Loucy (cell line): ENCODE data around the gene A2M.

Experiments used
- H2AFZ ChIP-seq: fragments of 200-600 bp; sonication (generic); 2 replicates; pipeline ENCODE4 v1.6.0; 2016; ENCODE audit warnings: antibody characterized with exemption, mild to moderate bottlenecking, low read length, moderate library complexity
- H3F3A ChIP-seq: fragments of 200-600 bp; 2 replicates; pipeline ENCODE4 v1.6.0; 2016; ENCODE audit warnings: antibody characterized with exemption, low read depth, mild to moderate bottlenecking
- H3K27me3 ChIP-seq: fragments of 200-600 bp; sonication (generic); 2 replicates; pipeline ENCODE4 v1.6.1; 2014; ENCODE audit warnings: low read length, mild to moderate bottlenecking; ENCODE audit not compliant: insufficient read depth, poor library complexity, severe bottlenecking
- H3K36me3 ChIP-seq: fragments of 200-600 bp; sonication (generic); 2 replicates; pipeline ENCODE4 v1.6.1; 2016; ENCODE audit warnings: low read length; ENCODE audit not compliant: insufficient read depth
- H3K4me1 ChIP-seq: fragments of 200-600 bp; sonication (generic); 2 replicates; pipeline ENCODE4 v1.5.1; 2014; ENCODE audit warnings: low read length, mild to moderate bottlenecking; ENCODE audit not compliant: insufficient read depth, poor library complexity, severe bottlenecking
- H3K4me2 ChIP-seq: fragments of 200-600 bp; sonication (generic); 2 replicates; pipeline ENCODE4 v1.6.0; 2014; ENCODE audit warnings: antibody characterized with exemption, low read length, low read depth, mild to moderate bottlenecking; ENCODE audit not compliant: poor library complexity, severe bottlenecking
- H3K4me3 ChIP-seq: fragments of 200-600 bp; sonication (generic); 2 replicates; pipeline ENCODE4 v1.5.1; 2014; ENCODE audit warnings: low read length, mild to moderate bottlenecking, mixed read lengths; ENCODE audit not compliant: poor library complexity, severe bottlenecking
- H3K79me2 ChIP-seq: fragments of 200-600 bp; sonication (generic); 2 replicates; pipeline ENCODE4 v1.6.1; 2014; ENCODE audit warnings: low read length; ENCODE audit not compliant: insufficient read depth
- H3K9ac ChIP-seq: fragments of 200-600 bp; sonication (generic); 2 replicates; pipeline ENCODE4 v1.6.0; 2014; ENCODE audit warnings: mild to moderate bottlenecking, low read depth, low read length, moderate library complexity; ENCODE audit not compliant: poor library complexity, severe bottlenecking
- H3K9me2 ChIP-seq: fragments of 200-600 bp; sonication (generic); replicated peaks from 2 replicates; pipeline ENCODE4 v1.6.1; 2016; ENCODE audit warnings: low read depth, low read length, mixed read lengths
- H3K9me3 ChIP-seq: fragments of 200-600 bp; sonication (generic); 2 replicates; pipeline ENCODE4 v1.6.1; 2014; ENCODE audit warnings: mild to moderate bottlenecking, antibody characterized with exemption, low read length, low read depth; ENCODE audit not compliant: insufficient read depth
- H4K20me1 ChIP-seq: fragments of 200-600 bp; sonication (generic); 2 replicates; pipeline ENCODE4 v1.6.0; 2014; ENCODE audit warnings: antibody characterized with exemption, low read length, mild to moderate bottlenecking; ENCODE audit not compliant: insufficient read depth, poor library complexity, severe bottlenecking
- EZH2phosphoT487 ChIP-seq: fragments of 200-600 bp; IDR thresholded peaks from 2 replicates; pipeline ENCODE4 v1.6.1; 2018; ENCODE audit warnings: antibody characterized with exemption, mild to moderate bottlenecking, moderate library complexity, borderline replicate concordance
- TF ChIP-seq, protein P1 (sequence below): fragments of 200-600 bp; sonication (generic); conservative IDR thresholded peaks from 2 replicates; pipeline ENCODE4 v1.5.1; 2014; ENCODE audit warnings: mild to moderate bottlenecking, antibody characterized with exemption, low read length

The A2M gene

DNA sequence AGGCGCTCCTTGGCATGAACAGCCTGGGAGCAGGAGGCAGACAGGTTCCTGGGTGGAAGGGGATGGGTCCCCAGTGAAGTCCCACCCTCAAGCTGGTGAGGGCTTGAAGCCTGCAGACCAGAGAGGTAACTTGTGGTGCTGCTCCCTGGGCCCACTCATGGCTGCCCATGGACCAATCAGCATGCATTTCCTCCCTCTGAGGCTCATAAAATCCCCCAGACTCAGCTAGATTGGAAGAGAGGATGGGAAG is 50.2 kb downstream of the A2M start:
- Histone ChIP-seq H3K27me3 (no peaks in the 10 kb centered on the region), H3K4me3 (no peak overlapping the region), H3K9me2 (no peaks in the 10 kb centered on the region), H3K9ac (no peak overlapping the region), H3K4me1 (no peaks in the 10 kb centered on the region), H3K36me3 (no peaks in the 10 kb centered on the region), H3F3A (no peaks in the 10 kb centered on the region), H3K9me3 (no peaks in the 10 kb centered on the region), H4K20me1 (no peaks in the 10 kb centered on the region), H2AFZ (no peak overlapping the region), H3K4me2 (no peak overlapping the region), H3K79me2 (no peaks in the 10 kb centered on the region)
- TF ChIP-seq, protein P1, sequence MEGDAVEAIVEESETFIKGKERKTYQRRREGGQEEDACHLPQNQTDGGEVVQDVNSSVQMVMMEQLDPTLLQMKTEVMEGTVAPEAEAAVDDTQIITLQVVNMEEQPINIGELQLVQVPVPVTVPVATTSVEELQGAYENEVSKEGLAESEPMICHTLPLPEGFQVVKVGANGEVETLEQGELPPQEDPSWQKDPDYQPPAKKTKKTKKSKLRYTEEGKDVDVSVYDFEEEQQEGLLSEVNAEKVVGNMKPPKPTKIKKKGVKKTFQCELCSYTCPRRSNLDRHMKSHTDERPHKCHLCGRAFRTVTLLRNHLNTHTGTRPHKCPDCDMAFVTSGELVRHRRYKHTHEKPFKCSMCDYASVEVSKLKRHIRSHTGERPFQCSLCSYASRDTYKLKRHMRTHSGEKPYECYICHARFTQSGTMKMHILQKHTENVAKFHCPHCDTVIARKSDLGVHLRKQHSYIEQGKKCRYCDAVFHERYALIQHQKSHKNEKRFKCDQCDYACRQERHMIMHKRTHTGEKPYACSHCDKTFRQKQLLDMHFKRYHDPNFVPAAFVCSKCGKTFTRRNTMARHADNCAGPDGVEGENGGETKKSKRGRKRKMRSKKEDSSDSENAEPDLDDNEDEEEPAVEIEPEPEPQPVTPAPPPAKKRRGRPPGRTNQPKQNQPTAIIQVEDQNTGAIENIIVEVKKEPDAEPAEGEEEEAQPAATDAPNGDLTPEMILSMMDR = no peak
- no peak for TF ChIP-seq EZH2phosphoT487

DNA sequence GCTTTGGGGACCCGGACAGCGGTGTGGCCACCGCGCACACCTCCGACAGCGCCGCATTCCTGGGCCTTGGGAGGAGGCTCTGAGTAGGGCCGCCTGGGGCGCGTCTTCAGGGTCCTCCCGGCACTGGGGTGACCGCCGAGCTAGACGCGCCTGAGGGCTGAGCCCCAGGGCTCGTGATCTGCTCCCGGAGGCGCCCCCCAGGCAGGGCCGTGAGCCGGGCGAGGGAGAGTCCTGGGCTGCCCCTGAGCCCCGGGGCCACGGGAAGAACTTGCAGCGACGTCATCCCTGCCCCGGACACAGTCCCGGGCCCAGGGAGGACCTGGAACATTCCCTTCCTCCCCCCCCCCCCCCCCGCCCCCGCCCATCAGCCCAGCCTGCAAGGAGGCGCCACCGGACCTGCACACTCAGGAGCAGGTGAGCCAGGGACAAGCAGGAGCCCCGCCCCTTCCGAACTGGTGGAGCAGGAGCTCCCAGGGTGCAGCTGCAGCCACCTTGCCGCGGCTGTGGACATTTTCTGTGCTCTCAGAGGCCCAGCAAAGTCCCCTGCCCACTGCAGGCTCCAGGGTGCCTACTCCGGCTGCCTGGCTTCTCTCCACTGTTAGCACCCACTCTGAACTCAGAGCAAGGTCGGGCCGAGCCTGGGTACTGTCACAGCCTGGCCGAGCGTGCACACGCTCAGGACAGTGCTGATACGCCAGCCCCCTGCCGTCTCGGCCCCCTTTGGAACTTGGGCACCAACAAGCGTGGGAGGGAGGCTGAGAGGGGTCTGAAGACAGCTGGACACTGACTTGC is 50.7 kb downstream of the A2M start:
- Histone ChIP-seq H3K79me2 (no peaks in the 10 kb centered on the region), H2AFZ (no peak overlapping the region), H3K27me3 (no peaks in the 10 kb centered on the region), H3K9ac (no peak overlapping the region), H3K9me3 (no peaks in the 10 kb centered on the region), H3K36me3 (no peaks in the 10 kb centered on the region), H3K4me2 (no peak overlapping the region), H4K20me1 (no peaks in the 10 kb centered on the region), H3F3A (no peaks in the 10 kb centered on the region), H3K4me1 (no peaks in the 10 kb centered on the region), H3K4me3 (no peak overlapping the region), H3K9me2 (no peaks in the 10 kb centered on the region)
- TF ChIP-seq EZH2phosphoT487 = no peak
- TF ChIP-seq, protein P1 = no peak

DNA sequence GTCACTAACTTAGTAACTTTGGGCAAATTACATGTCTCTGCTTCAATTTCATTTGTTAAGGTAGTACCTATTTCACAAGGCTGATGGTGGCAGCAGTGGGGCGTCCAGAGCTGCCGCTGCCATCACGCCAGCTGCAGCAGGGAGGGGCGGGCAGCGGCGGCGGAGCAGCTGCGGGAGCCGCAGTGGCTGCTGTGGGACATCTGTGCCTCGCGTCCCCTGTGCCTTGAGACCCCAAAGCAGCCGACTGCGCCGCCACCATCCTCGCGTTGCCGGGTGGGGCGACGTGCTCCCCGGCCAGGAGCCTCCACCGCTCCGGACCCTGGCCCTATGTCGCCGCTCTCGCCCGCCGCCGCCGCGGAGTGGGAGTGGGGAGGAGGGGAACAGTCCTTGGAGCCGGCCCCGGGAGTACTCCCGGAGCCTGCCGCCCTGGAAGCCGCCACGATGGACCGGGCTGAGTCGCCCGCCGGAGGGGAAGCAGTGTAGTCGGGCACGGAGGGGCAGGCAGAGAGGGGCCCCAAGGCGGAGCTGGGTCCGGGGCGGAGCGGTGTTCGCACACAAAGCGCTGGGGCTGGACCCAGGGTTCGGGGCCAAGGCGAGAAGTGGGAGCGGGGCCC is 51.4 kb downstream of the A2M start:
- H3K9ac ChIP-seq = no peak overlapping the region
- no peaks in the 10 kb centered on the region for H3F3A ChIP-seq
- H3K9me2 ChIP-seq = no peaks in the 10 kb centered on the region
- H3K4me1 ChIP-seq = no peaks in the 10 kb centered on the region
- H3K9me3 ChIP-seq = no peaks in the 10 kb centered on the region
- H3K27me3 ChIP-seq = no peaks in the 10 kb centered on the region
- H2AFZ ChIP-seq = no peak overlapping the region
- no peak overlapping the region for H3K4me2 ChIP-seq
- no peaks in the 10 kb centered on the region for H4K20me1 ChIP-seq
- no peaks in the 10 kb centered on the region for H3K79me2 ChIP-seq
- TF ChIP-seq EZH2phosphoT487 = no peak
- no peak overlapping the region for H3K4me3 ChIP-seq
- H3K36me3 ChIP-seq = no peaks in the 10 kb centered on the region

DNA sequence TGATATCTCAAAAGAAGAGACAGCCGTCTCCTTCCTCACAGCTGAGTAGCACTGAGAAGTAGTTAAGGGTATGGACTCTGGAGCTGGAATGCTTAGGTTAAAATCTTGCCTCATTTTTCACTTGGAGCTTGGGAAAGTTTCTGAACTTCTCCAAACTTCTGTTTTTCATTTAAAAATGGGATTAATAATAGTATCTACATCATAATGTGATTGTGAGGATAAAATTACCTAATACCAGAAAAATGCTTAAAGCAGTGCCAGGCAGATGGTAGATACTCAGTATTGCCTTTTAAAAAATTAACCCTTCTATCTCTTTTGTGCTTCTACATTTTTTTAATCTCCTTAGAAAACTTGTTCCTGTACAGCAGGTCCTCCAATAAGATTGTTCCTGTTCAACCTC is 63.1 kb downstream of the A2M start:
- H3K4me1 ChIP-seq = no peaks in the 10 kb centered on the region
- H3K9ac ChIP-seq = no peak overlapping the region
- no peaks in the 10 kb centered on the region for H3K36me3 ChIP-seq
- H3K4me2 ChIP-seq = no peak overlapping the region
- H3F3A ChIP-seq = no peaks in the 10 kb centered on the region
- H2AFZ ChIP-seq = no peak overlapping the region
- no peaks in the 10 kb centered on the region for H3K9me3 ChIP-seq
- no peaks in the 10 kb centered on the region for H4K20me1 ChIP-seq
- H3K27me3 ChIP-seq = no peaks in the 10 kb centered on the region
- H3K9me2 ChIP-seq = no peaks in the 10 kb centered on the region
- no peak overlapping the region for H3K4me3 ChIP-seq
- no peaks in the 10 kb centered on the region for H3K79me2 ChIP-seq
- TF ChIP-seq, protein P1 = no peak
- no peak for TF ChIP-seq EZH2phosphoT487
